ENCODE results near the gene RAD51B.

- no peak for TF ChIP-seq EZH2 (IDR thresholded peaks at IDR 0.05)
- TF ChIP-seq POLR2AphosphoS5 (IDR thresholded peaks at IDR 0.05; ENCODE audit: borderline replicate concordance, low read depth, low read length): no peak
- no peak for TF ChIP-seq FOXP2 (optimal IDR thresholded peaks at IDR 0.05; ENCODE audit: control extremely low read depth, extremely low read length, insufficient read depth)
Observed at GRCh38 chr14:68518166-68518565, 698.6 kb downstream of the RAD51B start.
